HG03025 (cell line): ENCODE results near the gene ECI1.

ENCODE experiments used
- ATAC-seq: cut with Tn5 transposase; IDR thresholded peaks from one replicate; pipeline ENCODE4 v1.9.1; 2021; ENCODE audit warnings: mild to moderate bottlenecking, moderate library complexity; ENCODE audit not compliant: unreplicated experiment, low FRiP score

The ECI1 gene, protein sequence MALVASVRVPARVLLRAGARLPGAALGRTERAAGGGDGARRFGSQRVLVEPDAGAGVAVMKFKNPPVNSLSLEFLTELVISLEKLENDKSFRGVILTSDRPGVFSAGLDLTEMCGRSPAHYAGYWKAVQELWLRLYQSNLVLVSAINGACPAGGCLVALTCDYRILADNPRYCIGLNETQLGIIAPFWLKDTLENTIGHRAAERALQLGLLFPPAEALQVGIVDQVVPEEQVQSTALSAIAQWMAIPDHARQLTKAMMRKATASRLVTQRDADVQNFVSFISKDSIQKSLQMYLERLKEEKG

DNA sequence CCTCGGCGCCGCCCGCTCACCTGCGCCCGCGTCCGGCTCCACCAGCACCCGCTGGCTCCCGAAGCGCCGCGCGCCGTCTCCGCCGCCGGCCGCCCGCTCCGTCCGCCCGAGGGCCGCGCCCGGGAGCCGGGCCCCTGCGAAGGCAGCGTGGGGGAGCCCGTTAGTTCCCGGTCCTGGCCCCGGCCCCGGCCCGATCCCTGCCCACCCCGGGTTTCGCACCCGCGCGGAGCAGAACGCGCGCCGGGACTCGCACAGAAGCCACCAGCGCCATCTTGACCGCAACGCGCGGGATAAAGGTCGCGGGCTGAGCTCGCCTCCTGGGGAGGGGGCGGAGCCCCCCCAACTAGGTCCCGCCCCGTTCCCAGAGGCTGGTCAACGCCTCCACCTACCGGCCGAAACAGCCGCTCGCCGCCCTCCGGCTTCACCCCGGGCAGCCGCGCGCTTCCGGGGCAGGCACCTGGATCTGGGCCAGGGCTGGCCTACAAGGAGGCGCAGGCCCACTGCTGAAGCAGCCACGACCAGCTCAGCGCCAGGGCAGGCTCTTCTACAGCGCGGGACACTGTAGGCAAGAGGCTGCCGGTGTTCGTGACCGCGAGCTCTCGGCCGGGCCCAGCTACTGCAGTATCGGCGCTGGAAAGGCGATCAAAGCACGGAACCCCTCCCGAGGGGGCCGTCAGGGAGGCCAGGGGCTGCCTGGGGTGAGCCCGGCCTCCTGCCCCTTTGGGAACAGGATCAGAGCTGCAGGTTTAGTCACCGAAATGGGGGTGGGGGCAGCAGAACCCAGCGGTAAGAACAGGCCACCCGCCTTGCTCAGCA, at the start of gene ECI1:
Gene ECI1, minus strand, starts transcription at position 292 of the 816 bp plus-strand sequence. Its CDS starts 21 bp downstream, at position 271.
- peak; percentile 77 for ATAC-seq

DNA sequence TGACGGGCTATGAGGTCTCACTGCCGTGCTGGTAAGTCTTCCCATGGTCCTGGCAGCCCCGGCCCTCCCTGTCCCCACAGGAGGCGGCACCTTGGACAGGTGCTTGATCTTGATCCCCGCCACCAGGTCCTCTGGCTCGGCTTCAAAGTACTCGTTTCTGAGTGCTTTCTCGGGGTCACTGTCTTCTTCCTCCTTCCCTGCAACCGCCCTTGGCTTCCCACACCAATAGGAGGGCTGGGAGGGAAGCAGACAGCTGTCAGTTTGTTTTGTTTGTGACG, 48.5 kb upstream of the ECI1 start:
- ATAC-seq: no peak

DNA sequence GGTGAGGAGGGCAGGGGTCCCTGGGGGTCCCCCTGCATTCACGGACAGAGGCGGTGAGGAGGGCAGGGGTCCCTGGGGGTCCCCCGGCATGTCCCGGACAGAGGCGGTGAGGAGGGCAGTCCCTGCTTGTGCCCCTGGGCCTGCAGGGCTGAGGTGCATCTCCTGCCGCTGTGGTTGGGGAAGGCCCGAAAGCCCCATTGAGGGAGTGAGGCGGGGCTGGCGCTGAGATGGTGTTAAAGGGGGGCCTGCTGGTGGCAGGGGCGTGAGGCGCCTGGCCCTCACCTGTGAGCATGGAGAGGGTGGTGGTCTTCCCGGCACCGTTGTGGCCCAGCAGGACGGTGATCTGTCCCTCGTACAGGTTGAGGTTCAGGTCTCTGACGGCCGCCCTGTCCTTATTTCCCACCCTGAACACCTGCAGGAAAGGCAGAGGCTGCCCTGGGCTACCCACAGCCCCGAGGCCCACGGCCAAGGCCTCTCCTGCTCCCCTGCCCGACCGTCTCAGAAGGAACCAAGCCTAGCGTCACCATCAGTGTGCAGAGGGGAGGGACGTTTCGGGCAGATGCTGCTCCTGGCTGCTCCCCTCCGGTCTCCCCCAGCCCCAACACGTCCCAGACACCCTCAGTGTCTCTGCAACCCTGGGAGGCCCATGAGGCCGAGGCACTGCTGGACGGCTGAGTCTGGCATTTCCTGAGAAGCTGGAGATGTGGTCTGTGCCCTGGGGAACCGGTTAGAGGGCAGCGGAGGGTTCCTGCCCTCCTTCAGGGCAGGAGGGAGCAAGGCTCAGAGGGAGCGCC, 47.9 kb upstream of the ECI1 start:
- ATAC-seq: no peak

DNA sequence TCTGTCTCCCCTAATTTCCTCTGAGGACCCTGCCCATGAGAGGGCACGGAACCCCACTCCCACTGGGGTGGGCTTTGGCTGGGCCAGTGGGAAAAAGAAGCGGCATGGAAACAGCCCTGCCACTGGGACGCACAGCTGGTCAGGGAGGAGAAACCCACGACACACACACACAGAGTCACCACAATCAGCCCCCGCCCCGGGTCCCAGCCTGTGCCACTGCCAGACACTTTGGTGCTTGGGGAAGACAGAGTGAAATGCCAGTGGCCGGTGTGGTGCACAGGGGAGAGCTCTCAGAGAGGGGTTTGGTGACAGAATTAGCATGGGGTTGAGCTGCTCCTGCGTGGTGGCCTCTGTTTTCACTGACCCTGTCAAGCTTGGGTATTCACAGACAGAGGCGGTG, 47.2 kb upstream of the ECI1 start:
- ATAC-seq: no peak

DNA sequence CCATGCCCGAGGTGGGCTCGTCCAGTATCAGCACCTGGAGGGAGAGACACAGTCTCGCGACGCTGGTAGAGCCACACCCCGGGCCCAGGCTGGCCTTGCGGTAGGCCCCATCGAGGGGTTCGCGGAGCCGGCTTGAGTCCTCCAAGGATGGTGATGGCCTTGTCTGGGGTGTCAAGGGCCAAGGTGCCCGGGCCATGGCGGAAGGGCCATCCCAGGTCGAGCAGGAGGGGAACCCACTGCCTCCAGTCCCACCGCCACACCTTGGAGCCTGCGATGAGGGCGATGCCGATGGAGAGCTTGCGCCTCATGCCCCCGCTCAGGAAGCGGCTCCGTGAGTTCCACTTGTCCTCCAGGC, 46.1 kb upstream of the ECI1 start:
- ATAC-seq: no peak

DNA sequence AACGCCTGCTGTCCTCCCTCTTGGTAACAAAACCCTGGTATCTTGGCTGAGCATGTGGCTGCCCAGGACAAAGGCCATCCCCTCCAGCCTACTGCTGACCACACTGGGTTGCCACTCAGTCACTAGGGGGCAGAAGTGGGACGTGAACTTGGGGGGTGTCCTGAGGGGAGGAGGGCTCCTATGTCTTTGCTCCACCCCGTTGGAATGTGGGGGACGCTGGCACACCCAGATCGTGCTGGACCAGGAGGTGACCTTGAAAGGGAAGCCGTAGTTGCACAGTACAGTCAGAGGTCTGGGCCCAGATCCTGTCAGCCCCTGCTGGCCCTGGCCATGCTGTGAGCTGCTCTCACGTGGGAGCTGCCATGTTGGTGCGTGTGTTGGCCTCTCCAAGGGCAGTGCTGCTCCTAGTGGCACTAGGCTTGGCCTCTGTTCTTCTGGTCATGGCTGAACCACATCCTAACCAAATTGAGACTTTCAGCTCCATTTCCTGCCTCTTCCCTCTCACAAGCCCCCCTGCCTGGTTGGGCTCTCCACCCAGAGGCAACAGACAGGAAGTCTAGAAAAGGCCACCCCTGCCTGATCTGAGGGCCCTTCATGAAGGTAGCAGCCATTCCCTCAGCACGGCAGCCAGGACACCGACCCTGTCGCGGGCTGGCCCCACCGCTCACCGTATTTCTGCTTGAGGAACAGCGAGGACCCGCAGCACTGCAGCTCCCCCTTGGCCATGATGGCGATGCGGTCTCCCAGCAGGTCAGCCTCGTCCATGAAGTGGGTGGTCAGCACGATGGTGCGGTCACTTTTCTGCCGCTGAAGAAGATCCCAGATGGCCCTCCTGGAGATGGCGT, 45.5 kb upstream of the ECI1 start:
- no peak for ATAC-seq

DNA sequence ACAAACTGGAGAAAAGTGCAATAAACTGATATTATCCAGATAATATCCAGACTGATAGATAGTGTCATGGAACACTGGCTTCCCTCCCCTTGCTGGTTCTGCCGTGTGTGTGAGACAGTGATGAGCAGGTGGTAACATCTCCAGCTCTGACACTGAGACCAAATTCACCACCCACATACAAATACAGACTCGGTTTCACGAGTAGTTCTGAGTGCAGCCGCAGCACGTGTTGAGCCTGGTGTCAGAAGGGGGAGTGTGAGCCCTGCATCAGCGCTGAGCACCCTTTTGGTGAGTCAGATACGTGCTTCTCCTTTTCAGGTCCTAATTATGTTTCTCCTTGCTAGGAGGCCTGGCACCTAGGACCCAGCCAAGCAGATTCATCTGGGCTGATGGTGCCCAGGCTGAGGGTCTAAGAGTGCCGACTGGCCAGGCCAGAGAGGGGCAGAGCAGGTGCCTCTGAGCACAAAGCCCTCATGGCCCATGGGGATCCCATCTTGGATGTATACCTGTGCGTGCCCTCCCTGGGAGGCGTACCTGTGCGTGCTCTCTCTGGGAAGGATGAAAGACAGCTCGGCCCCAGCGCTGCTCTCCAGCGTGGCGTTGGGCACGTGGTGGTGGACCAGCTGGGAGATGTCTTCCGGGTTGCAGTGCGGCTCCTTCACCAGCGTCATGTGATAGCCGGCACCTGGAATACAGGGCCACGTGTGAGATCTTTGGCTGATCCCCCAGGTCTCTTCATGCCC, 43.8 kb upstream of the ECI1 start:
- ATAC-seq: no peak

DNA sequence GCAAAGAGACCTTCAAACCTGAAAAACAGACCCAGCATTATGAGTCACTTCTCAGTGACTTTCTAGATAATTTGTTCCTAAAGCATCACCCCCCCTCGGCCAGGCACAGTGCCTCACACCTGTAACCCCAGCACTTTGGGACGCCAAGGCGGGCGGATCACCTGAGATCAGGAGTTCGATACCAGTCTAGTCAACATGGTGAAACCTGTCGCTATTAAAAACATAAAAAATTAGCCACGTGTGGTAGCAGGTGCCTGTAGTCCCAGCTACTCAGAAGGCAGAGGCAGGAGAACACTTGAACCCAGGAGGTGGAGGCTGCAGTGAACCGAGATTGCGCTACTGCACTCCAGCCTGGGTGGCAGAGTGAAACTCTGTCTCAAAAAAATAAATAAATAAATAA, 40.8 kb upstream of the ECI1 start:
- ATAC-seq: no peak

DNA sequence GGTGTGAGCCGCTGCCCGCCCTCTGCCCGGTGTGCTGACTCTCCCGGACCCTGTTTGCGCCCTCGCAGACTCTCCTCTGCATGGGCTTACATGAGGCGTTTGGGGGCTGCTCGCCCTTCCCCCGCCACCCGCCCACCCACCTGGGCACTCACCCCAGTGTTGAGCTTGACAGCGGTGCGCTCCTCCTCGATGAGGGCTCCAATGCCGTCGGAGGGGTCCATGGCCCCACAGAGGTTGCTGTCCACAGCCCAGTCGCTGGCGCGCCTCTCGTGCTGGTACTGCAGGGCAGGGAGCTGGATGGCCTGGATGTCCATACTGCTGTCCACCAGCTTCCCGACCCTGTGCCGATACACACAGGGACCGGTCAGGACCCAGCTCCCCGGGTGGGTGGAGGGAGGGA, 37.9 kb upstream of the ECI1 start:
- no peak for ATAC-seq

DNA sequence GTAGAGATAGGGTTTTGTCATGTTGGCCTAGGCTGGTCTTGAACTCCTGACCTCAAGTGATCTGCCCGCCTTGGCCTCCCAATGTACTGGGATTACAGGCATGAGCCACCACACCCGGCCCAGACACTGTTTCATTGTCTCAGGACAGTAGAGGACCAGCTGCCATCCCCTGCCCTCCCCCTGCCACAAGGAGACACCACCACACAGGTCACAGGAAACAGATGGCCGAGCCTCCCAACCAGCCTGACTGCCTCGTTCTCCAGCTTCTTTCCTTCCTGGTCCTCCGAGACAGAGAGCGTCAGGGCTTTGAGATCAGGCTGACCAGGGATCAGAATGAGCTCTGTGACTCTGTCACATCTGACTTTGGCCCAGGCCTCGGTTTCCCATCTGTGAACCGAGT, 37.3 kb upstream of the ECI1 start:
- ATAC-seq: no peak

DNA sequence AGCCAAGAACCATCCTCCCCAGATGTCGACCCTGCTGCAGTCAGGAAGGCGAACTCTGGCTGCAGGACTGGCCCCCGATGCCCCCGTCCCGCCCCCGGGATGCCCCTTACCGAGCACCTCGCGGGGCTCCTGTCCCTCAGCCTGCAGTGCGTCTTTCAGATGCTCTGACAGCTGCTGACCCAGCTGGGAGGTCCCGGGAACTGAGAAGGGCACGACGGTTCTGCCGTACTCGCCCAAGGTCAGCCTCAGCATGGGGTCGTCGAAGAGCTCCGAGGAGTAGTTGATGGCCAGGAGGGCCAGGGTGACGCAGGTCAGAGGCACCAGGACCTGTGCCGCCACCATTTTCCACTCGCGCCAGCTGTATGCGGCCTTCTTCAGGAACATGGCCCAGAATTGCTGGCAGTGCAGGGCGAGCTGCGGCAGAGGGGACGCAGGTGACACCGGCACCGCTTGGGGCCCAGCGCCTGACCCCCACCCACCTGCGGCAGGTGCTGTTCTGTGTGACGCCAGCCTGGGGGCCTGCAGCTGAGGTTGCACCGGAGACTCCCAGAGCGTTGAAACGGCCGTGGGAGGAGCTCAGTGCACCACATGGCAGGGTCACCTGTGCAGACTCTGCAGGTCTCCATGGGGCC, 36.6 kb upstream of the ECI1 start:
- ATAC-seq: no peak

DNA sequence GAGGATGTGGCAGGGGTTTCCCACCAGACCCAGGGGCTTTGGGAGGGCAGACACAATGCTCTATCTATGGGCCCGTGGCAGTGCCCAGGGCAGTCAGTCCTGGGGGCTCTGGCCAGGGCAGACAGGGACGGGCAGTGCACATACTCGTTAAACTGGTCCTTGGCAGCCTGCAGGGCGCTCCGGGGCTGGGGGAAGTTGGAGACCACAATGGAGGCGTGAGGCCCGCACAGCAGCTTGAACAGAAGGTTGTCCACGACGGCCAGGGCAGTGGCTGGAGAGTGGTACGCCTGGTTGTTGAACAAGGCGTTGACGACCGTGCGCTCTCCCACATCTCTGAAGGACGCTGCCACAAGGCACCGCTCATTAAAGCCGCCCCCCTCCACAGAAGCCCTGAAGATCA, 35.2 kb upstream of the ECI1 start:
- no peak for ATAC-seq

DNA sequence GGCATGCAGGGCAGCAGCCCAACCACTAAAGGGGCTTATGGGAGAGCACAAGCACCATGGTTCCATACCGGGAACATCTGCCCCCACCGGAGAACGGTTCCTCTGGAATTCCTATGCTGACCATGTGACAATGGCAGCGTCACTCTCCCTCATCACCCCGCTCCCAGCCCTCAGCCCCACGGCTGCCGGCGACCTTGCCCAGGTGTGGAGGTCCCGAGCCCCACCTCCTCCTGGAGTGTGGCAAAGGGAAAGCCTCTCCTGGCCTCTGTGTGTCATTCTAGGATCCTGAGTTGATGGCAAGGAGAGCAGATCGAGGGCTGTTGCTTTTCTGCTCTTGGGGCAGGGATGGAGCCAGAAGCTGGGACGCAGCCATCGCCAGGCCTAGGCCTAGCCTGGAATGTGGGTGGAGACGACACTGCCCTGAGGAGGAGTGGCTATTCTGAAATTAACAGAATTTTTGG, 34.4 kb upstream of the ECI1 start:
- ATAC-seq: no peak

DNA sequence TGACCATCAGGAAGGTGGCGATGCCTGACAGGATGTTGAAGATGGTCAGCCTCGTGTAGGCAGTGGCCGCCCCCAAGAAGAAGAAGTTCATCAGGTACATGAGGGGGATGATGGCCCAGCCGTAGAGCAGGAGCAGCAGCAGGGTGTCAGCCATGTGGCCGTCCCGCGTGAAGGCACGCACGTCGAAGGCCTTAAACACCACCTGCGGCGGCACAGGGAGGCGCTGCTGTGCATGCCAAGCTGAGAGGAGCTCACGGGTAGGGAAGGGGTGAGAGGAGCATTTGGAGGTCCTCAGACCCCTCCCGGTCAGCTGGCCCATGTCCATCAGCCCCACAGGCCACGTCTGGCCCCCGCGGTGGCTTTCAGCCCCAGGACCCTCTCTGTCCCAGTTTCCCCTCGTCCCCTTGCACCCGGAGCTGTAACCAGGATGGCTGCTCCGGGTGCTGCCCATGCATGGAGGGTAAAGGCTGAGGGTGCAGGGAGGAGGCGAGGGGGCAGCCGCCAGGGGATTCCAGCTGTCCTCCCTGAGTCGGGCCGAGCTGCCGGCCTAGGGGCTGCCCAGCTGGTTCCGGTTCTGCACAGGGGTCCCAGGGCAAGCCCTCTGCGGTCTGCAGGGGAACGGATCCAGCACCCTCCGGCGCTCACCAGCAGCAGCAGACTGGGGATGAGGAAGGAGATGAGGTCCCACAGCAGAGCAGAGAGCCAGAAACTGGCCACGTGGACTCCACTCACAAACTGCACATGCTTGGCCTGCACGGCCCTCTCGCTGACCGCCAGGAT, 33.6 kb upstream of the ECI1 start:
- no peak for ATAC-seq

DNA sequence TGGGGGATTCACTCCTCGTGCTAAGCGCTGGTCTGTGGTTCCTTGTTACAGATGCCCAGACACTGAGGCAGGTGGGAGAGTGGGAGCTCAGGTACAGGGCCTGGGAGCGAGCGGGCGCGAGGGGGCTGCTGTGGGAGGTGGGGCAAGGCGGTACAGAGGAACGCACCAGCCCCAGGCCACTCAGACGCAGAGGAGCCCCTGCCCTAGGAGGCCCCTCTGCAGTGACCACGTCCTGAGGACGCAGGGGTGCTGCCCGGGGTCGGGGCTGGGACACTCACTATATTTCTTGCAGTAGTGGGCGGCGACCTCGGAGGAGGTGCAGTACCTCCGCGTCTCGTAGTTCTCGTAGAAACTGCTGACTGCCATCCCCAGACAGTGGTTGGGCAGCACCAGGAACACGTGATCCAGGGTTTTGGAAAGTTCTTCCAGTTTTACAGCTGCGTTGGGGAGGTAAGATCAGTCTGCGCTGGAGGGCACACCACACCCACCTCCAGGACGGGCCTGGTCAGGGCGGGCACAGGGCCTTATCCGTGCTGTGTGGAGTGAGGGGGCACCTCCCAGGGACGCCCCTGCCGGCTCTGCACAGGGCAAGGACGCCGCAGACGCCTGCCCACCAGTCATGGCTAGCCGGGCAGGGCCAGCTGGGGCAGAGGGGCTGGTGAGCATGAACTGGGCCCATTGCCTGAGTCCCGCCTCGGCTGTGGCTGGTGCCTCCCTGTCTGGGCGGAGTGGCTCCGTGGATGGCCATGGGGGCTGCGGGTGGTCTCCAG, 32.8 kb upstream of the ECI1 start:
- ATAC-seq: no peak

DNA sequence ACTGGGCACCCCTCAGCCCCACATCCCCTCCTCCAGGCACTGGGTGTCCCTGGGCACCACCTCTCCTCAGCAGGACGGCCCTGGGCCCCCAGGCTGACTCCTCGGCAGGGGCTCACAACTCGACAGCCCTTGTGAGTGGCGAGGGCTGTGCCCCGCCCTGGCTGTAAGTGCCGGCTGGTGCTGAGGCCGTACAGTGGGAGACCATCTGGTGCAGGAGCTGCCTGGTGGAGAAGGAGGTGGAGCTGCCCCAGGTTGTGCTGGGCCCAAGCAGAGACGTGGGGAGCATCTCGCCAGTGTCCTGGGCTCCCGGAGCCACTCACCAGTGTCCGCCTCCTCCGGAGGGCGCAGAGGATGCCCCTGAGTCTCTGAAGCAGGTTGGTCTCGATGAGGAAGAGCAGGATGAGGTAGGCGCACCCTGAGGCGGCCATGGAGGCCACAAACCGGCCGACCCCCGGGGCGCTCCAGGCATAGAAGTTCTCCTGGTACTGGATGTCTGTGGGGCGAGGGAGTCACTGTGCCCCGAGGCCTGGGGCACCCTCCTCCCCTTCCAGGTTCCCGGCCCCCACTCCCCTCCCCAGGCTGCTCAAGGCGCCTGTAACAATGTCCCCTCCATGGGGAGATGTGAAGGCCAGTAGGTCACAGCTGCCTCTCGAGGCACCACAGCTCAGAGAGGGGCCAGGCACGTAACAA, 31.6 kb upstream of the ECI1 start:
- no peak for ATAC-seq

DNA sequence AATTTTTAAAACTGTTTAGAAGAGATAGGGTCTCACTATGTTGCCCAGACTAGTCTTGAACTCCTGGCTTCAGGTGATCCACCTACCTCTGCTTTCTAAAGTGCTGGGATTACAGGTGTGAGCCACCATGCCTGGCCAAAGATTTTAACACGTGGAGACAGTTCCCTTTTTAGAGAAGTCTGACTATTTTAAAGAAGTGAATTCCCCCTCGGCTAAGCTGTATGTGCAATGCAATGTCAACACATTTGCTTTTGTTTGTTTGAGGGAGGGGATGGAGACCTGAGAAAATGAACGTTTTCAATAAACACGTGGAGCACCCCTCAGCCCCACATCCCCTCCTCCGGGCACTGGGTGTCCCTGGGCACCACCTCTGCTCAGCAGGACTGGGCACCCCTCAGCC, 30.9 kb upstream of the ECI1 start:
- ATAC-seq: no peak
